Measurements from ENCODE around the gene YIF1B. TPM values are rescaled to one million over a fixed set of nuclear protein-coding genes. Genes with fewer than 3 reads are reported as not detected.

Gene YIF1B
- total and polyA plus RNA-seq, 2 donors (not counting 3 experiments of a cell fraction or from before 2014, with no cell fraction given), result 85.8 to 249 TPM

DNA sequence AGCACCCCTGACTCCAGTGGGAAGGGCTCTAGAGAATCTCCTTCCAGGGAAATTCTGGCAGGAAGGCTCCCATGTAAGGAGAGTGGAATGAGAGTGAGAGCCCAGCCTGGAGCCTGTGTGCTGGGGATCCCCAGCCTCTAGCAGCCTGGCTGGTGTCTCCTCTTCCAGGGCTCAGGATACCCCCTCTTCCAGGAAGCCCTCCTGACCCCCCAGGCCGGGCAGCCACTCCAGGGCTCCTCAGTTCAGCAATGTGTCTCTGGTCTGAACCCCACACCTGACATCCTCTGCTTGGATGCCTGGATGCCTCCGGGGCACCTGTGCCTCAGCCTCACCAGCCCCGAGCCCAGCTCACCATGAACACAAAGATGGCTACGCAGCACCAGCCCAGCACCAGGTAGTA, 8.7 kb downstream of the YIF1B start:
- BruUV-seq (replicated peaks), result no TSS peak
- peaks cover 16% of the 10 kb centered on the region for H3K4me1 ChIP-seq (ENCODE audit: control insufficient read depth, extremely low read depth, insufficient read depth, low read length)
- no peaks in the 10 kb centered on the region for H4K20me1 ChIP-seq (replicated peaks; ENCODE audit: control insufficient read depth, extremely low read depth, insufficient read depth, low read length)
- no peak overlapping the region for H3K27ac ChIP-seq (ENCODE audit: insufficient read depth, low read depth, low read length)
- H3K4me2 ChIP-seq (ENCODE audit: insufficient read depth, low read length), result no peak overlapping the region
- CTCF ChIA-PET, result interaction anchor here (1.2 kb wide), 1 partner anchor 29 kb away, joined by 3 read pairs; the partner anchor contains the start of gene CATSPERG
- peaks cover 0 to 10% of the 10 kb centered on the region in 2 experiments for H3K36me3 ChIP-seq (ENCODE audit: control insufficient read depth in 2 of 2, extremely low read depth in 1 of 2, insufficient read depth in 2 of 2, low read length in 2 of 2)
- no peaks in the 10 kb centered on the region for H3K9me1 ChIP-seq (replicated peaks; ENCODE audit: control insufficient read depth, extremely low read depth, insufficient read depth, low read length)
- H3K4me3 ChIP-seq (replicated peaks in 1 of 3; ENCODE audit: insufficient read depth in 1 of 3, low read depth in 1 of 3, low read length in 3 of 3), result no peak overlapping the region
- H3K79me2 ChIP-seq (ENCODE audit: control insufficient read depth, insufficient read depth, low read length), result no peaks in the 10 kb centered on the region
- intact Hi-C loops (cut with micrococcal nuclease), result no loop called here
- FAIRE-seq (no peak), DNase-seq (ENCODE audit: low read depth, low spot score) (no peak)
- no peaks in the 10 kb centered on the region for H3K9me3 ChIP-seq (replicated peaks; ENCODE audit: control insufficient read depth, insufficient read depth, low read length)
- no peak overlapping the region for H3K9ac ChIP-seq (replicated peaks; ENCODE audit: extremely low read depth, insufficient read depth, low read length)
- no peaks in the 10 kb centered on the region for H3K27me3 ChIP-seq (ENCODE audit: control insufficient read depth in 2 of 2, insufficient read depth in 2 of 2, low read length in 2 of 2)
- no peak overlapping the region for H2AFZ ChIP-seq (ENCODE audit: low read depth, low read length)
- TF ChIP-seq EZH2 (IDR thresholded peaks at IDR 0.05; ENCODE audit: borderline replicate concordance, low read depth, low read length, severe bottlenecking) (no peak), POLR2A (IDR thresholded peaks at IDR 0.05; ENCODE audit: low read depth, low read length) (no peak), GATA2 (IDR thresholded peaks at IDR 0.05; ENCODE audit: insufficient read depth, insufficient read length, low read depth, low read length) (no peak), FOS (IDR thresholded peaks at IDR 0.05; ENCODE audit: borderline replicate concordance, insufficient read depth, low read length) (no peak), POLR2AphosphoS5 (IDR thresholded peaks at IDR 0.05; ENCODE audit: insufficient read depth, low read depth, low read length) (no peak), JUN (IDR thresholded peaks at IDR 0.05; ENCODE audit: borderline replicate concordance, insufficient read depth, insufficient read length, low read depth) (no peak), MYC (IDR thresholded peaks at IDR 0.05; ENCODE audit: low read depth, low read length) (no peak)
- TF ChIP-seq, protein P1, sequence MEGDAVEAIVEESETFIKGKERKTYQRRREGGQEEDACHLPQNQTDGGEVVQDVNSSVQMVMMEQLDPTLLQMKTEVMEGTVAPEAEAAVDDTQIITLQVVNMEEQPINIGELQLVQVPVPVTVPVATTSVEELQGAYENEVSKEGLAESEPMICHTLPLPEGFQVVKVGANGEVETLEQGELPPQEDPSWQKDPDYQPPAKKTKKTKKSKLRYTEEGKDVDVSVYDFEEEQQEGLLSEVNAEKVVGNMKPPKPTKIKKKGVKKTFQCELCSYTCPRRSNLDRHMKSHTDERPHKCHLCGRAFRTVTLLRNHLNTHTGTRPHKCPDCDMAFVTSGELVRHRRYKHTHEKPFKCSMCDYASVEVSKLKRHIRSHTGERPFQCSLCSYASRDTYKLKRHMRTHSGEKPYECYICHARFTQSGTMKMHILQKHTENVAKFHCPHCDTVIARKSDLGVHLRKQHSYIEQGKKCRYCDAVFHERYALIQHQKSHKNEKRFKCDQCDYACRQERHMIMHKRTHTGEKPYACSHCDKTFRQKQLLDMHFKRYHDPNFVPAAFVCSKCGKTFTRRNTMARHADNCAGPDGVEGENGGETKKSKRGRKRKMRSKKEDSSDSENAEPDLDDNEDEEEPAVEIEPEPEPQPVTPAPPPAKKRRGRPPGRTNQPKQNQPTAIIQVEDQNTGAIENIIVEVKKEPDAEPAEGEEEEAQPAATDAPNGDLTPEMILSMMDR (IDR thresholded peaks at IDR 0.05; ENCODE audit: extremely low read depth in 1 of 2, insufficient read depth in 1 of 2, low read depth in 1 of 2, low read length in 2 of 2), result no peak
- TF ChIP-seq, protein P2, sequence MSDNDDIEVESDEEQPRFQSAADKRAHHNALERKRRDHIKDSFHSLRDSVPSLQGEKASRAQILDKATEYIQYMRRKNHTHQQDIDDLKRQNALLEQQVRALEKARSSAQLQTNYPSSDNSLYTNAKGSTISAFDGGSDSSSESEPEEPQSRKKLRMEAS (IDR thresholded peaks at IDR 0.05; ENCODE audit: insufficient read depth, insufficient read length), result no peak
- dilution Hi-C loops (cut with MboI; ENCODE audit: extremely low pct_ligation_motif_present, low sequenced_read_pairs), result no loop called here
- POLR2A ChIA-PET, result no interaction called here
